Epithelial cell of proximal tubule (primary cell): ENCODE data around the gene SORBS1. TPM values are rescaled to one million over a fixed set of nuclear protein-coding genes. Genes with fewer than 3 reads are reported as not detected.

ENCODE experiments used
- DNase-seq: peaks from one replicate; pipeline ENCODE4 v3.0.0-alpha.2; 2011; ENCODE audit warnings: low read depth
- H3K4me3 ChIP-seq: 2 replicates; pipeline ENCODE4 v1.5.1; 2011; ENCODE audit warnings: low read depth, mild to moderate bottlenecking, low read length
- CTCF ChIP-seq: conservative IDR thresholded peaks from 2 replicates; pipeline ENCODE4 v1.5.1; 2012; ENCODE audit warnings: low read depth, mild to moderate bottlenecking, low read length
- total RNA-seq: library from RNA; depleted of rRNA; stranded (reverse); fragments of >200 nt; gene quantifications from 2 replicates; pipeline ENCODE4 v1.2.3, GENCODE V29; 2015

Gene SORBS1
- total RNA-seq, 1 donor from 2014 or later: 7.0 TPM

GRCh38 chr10:95333997-95334804 is 227.0 kb downstream of the SORBS1 start:
- no peak for TF ChIP-seq CTCF
- no peak for DNase-seq
- H3K4me3 ChIP-seq: no peak overlapping the region

- DNase-seq: no peak
- no peak for TF ChIP-seq CTCF
- no peak overlapping the region for H3K4me3 ChIP-seq
Observed at GRCh38 chr10:95332666-95333249, 228.4 kb downstream of the SORBS1 start.

DNA sequence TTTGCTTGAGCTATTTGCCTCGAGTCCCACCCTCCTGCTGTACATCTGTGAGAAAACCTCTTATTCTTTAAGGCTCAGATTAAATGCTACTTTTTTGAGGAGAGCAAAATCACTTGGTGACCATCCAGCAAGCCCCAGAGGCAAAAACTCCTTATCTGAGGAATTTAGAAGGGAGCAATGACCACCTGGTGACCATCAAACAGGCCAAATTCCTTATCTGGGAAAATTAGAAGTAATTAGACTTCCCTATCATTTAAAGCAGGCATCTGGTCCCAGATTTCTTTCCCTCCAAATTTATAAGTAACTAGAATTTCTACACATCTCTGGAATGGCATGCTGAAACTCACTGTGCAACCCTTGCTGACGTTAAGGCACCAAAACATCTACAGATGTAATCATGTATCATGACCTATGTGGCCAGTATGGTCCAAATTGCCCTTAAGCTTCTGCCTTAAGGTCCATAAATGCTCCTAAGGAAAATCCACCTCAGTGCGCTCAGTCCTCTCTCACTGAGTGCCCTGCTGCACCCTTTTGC is 229.5 kb downstream of the SORBS1 start:
- H3K4me3 ChIP-seq: no peak overlapping the region
- no peak for DNase-seq
- TF ChIP-seq CTCF: no peak

- DNase-seq: no peak
- TF ChIP-seq CTCF: no peak
- no peak overlapping the region for H3K4me3 ChIP-seq
Observed at GRCh38 chr10:95330966-95331453, 230.2 kb downstream of the SORBS1 start.

DNA sequence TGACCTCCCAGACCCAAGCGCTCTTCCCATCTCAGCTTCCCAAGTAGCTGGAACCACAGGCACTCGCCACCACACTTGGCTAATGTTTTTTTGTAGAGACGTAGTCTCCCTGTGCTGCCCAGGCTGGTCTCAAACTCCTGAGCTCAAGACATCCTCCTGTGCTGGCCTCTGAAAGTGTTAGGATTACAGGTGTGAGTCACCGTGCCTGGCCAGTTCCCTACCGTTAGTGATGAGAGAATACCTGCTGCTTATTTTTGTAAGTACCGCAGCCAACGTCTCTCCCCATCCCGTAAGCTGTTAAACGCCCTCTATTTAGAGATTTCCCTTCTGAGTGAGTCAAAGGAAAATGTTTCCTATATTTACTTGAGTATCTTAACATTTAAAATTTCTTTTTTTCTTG is 231.9 kb downstream of the SORBS1 start:
- no peak for DNase-seq
- H3K4me3 ChIP-seq: no peak overlapping the region

GRCh38 chr10:95328013-95328412 is 233.2 kb downstream of the SORBS1 start:
- DNase-seq: no peak
- H3K4me3 ChIP-seq: no peak overlapping the region
- TF ChIP-seq CTCF: no peak

More for the DNA sequence above, 231.9 kb downstream of the SORBS1 start:
- TF ChIP-seq CTCF: no peak

GRCh38 chr10:95327367-95327766 is 233.8 kb downstream of the SORBS1 start:
- no peak for DNase-seq
- no peak for TF ChIP-seq CTCF
- H3K4me3 ChIP-seq: no peak overlapping the region
